Fibroblast of peridontal ligament (primary cell): ENCODE measurements around the gene GALNT18.

ENCODE experiments used
- DNase-seq: peaks from one replicate; pipeline ENCODE4 v3.0.0-alpha.2; 2010; ENCODE audit errors: extremely low read depth

Gene GALNT18

DNA sequence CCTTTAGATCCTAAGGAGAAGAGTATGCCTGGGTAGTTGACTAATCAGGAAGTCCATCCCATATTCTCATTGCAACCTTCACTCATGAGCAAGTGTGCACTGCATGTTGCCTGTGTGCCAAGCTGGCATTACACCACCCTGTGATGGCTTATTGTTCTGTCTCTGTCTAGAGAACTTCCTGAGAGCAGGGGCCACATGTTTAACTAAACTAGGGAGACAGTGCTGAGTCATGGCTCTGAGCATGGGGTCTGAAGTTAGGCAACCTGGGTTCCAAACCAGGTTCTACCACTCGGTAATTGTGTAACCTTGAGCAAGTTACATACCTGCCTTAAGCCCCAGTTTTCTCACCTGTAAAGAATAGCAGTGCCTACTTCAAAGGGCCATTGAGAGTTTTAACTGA lies 308.4 kb downstream of the GALNT18 start:
- no peak for DNase-seq

DNA sequence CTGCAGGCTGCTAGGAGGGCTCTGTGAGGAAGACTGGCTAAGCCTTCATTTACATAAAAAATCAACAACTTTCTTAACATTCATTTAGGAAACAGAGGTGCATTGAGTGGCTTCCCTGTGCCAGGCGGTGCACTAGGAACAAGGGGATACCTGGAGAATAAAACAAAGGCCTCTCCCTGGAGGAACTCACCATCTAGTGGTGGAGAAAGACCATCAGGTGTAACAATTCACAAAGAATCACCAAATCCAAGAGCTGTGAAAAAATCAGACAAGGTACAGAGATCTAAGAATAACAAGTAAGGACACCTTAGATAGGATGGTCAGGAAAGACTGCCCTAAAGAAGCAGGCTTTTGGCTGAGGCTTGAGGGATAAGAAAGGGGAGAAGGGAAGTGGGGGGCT lies 309.1 kb downstream of the GALNT18 start:
- no peak for DNase-seq

DNA sequence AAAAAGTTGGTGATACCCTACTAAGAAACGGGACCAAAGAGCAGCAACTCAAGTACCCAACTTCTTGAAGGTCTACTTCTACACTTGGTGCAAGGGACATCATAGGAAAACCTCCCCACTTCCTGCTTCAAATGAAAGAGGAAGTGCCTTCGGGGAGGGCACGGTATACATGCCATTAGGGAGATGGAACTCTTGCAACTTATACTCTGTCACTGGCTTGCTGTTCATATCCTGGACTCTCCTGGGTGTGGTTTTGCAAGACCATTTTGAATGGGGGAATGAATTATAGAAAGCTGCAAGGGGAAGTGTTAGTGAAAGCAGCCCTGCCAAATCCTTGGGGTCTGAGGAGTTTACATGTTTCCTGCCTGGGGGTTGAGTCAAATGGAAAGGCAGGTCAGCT lies 310.6 kb downstream of the GALNT18 start:
- no peak for DNase-seq

DNA sequence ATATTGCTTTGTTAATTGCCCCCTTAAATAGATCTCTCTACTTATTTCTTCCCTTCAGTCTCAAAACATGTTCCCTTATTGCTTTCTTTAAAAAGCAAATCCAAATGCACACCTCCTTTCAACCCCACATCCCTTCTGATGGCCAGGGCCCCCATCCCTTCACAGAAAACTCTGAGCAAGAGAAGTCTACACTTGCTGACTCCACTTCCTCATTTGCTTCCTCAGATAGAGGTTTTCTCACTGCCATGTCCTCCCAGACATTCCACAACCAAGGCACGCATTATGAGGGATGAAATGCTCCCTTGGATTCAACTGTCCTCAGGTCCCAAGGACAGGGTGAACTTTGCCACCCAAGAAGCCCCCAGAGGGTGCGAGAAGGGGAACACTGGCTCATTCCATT lies 311.9 kb downstream of the GALNT18 start:
- DNase-seq = no peak

DNA sequence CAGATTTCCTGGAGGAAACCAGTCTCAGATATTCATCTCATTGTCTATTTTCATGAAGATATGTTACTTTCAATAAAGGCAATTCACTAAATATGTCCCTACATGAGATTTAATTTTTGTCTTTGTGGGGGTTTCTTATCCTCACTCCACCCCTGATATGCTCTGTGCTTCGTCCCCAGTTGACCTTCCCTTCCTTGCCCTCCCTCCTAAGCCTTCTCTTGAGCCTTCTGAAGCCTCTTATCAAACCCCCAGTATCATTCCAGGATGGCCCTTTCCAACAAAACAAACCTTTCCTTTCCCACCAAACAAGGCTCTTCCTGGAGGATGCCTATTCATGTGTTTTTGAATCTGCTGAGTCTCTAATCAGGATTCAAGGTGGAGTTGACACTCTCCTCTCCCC lies 313.6 kb downstream of the GALNT18 start:
- no peak for DNase-seq

DNA sequence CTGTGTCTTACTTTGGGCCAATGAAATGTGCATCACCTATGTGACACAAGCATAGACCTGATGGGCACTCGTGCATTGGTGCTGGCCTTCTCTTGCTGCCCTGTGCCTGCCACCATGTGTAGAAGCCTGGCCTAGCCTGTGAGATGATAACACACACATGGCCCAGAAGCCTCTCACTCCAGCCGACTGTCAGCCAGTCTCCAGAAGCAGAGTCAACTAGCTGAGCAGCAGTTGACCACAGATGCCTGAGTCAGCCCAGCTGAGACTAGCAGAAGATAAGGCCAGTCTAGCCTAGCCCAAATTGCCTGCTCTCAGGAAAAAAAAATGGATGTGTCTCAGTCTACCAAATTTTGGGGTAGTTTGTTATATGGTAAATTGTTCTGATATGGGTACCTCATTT lies 314.9 kb downstream of the GALNT18 start:
- DNase-seq = no peak

DNA sequence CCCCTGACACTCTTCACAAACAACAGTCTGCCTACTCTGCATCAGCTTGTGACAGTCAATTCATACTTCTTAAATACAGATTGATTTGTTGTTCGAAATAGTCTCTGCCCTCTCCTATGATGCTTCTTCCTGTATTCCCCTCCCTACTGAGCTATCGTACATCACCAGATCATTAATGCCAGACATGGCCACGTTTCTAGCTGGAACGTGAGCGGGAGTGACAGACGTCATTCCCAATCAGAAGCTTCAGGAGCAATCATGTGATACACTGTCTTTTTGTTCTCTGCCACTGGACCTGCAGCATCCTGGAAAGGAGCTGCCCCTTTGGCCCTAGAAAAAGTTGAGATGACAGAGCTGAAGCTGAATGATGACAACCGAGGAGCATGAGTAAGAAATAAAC lies 317.3 kb downstream of the GALNT18 start:
- no peak for DNase-seq

DNA sequence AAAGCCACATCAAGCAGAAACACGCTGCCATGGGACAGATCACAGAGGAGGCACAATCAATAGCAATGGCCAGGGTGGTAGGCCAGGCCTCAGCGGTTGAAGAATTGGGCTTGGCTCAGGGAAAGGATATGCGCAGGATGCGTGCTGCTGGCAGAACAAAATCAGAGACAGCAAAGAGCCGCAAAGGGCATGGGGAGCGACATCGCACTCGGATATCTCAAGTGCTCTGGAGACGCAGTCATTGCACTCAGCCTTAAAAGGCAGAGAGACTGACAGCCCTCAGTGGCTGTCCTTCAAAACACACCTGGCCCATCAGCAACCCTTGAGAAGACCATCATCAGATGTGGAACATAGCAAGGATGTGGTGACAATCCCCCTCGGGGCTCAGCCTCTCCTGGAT lies 319.2 kb downstream of the GALNT18 start:
- no peak for DNase-seq

DNA sequence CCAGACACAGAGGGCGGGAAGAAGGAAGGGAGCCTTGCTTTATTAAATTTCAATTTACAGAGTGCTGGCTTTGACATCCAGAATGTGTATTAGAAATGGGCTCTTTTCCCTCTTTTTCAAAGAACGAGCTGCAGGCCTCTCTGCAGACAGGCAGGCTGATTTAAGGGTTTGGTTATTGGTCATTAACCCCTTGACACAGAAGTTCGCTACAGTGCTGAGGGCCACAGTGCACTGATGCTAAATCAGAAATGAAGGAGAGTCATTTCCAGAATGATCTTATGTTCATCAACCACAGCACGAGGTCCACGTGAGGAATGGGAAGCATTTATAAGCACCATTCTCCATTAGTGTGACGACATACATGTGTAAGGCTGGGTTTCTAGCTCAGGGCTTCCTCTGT lies 320.6 kb downstream of the GALNT18 start:
- no peak for DNase-seq

DNA sequence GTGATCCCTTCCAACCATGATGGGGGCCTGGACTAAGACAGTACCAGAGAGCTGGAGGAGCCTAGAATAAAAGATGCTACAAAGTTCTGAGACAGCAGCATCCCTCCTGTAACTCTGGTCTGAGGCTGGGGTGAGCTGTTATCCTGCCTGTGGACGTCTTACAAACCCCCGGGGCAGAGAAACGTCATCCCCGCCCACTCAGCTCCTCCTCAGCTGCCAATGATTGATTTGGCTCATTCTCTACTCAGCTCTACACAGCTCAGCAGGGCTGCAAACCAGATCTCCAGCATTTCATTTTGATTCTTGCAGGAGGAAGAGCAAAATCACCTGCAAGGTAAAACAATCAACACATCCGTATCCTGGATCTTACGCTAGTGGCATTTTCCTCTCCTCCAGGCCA lies 324.2 kb downstream of the GALNT18 start:
- no peak for DNase-seq

DNA sequence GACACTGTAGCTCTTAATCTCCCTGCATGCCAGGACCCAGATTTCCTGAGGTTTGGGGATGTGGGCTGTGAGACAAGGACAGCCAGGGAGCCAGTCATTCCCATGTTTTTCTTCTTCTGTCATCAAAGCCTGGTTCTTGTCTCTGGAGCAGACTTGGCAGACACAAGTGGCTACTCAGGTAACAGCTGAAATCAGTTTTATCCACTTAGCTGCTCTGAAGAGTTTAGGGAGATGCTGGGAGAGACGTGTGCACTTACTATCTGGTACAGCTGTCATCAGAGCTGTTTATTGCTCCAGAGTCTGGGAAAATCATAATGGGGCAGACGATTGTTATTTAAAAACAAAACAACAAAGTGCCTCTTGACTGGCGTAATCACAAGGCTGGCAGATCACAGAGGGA lies 325.4 kb downstream of the GALNT18 start:
- no peak for DNase-seq

DNA sequence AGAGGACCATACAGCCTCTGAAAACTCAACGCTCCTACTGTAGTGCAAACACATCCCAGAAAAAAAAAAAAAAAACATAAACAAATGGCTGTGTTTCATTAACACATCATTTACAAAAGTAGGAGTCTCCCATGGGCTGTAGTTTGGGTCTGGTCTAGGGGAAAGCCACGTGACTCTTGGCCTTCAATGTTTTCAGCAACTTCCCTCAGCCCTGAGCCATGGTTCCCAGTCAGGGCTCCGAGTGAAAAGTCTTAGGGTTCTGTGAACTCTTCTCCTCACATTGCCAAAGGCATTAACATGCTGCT lies 327.3 kb downstream of the GALNT18 start:
- DNase-seq = no peak

DNA sequence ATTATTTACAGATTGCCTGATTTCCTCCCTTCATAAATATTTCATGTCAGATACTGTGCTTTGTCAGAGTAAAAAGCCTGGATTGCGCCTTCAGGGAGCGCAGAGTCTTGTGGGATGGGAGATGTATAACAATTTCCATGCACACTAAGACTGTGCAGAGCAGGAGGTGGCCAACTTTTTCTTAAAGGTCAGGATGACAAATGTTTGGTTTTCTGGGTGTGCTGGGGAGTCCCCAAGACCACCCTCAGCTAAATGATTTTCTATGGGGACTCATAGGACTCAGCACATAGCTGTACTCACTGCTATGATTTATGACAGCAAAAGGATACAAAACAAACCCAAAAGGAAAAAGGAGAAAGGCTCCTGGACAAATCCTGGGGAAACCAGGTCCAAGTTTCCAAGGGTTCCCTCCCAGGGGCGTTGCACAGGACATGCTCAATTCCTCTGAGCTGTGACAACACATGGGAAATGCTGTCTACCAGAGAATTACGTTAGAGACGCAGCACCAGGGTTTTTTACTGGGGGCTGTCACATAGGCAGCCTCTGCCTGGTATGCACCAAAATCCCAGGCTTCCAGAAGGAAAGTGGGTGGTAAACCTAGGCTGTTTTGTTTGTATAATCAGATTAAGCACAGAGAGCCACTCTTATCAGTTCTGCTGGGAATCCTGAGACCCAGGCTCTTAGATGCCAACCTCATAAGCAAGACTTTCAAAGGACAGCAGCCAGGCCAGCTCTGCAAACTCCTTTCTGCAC lies 327.8 kb downstream of the GALNT18 start:
- no peak for DNase-seq

DNA sequence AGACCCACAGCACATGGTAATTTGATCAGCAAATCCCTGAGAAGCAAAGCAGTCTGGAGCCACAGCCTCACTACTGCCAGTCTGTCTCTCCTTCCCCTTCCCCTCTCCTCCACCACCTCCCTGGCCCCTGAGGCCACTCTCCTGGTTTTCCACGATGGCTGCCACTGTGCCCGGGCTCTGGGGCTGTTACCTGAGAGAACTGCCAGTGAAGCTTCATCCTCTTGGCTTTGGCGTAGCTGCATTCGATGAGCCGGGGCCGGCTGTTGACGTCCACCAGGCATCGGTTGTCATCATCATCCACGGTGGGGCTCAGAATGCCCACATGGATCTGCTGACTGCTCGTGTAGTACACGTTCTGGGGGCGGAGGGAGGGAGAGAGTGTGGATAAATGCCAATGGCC lies 329.0 kb downstream of the GALNT18 start:
- no peak for DNase-seq

DNA sequence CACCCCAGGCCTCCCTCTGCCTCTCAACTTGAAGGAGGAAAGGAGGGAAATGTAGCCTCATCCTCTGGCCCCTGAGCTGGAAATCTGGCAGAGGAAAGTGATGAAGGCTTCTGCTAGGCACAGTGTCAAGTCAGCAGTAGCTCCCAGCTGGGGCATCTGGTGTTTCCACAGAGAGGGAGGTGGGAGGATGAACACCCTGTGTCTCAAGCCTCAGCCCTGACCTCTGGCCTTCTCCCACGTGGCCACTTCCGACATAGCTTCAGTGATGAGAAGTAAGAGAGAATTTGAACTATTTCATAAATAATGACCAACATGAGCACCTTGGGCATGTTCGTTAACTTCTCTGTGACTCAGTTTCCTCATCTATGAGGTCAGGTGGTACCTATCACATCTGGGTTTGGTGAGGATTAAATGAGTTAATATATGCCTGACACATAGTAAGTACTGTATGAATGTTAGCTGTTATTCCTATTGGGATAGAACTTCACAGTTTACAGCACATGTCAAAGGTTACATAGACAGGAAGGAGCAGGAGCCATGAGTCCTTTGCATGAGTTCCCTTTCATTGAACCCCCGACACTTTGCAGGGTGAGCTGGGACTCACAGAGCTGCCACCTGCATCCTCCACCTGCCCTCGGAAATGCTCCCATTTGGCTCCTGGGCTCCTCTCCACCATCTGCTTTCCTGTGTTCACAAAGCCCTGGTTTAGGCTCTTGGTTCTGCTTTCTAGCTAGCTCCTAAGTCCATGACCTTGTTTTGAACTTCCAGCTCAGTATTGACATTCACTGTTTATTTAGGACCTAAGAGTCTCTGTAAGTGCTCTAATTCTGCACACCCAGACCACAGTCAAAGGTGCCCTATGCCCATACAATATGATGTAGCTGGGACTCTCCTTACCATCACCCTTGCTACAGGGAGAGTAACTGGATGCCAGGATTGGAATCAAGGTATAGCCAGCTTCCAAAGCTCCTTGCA lies 330.5 kb downstream of the GALNT18 start:
- DNase-seq = no peak

DNA sequence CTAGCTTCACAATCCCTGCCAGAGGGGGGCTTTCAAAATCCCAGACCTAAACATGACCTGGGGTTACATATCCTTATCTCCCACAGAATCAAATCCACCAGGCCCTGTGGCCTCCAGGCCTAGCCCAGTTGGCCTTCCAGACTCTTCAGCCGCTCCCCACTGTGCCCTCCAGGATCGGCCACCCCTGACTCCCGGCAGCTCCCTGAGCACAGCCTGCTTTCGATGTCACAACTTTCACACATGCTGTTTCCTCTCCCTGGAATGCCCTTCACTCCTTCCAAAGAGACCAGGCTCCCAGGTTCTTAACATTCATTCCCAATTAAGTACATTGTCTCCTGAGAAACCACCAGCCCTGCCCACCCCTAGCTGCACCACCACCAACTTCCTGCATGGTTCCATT lies 331.5 kb downstream of the GALNT18 start:
- no peak for DNase-seq

DNA sequence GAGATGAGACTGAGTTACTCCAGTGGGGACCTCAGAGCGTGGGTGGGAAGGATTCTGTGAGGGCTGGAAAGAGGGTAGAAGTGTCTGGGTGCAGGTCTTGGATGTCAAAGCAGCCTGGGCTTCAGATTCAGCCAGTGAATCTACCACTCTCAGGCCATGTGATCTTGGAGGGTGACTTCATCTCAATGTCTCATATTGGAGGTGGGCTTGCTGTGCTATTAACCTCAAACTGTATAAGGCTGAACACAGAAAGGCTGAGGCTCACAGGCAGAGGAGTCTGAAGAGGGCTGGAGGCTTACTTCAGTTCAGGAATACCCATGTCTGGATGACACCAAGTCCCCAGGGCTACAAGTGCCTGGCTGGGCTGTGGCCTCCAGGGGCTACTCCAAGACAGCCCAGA lies 332.1 kb downstream of the GALNT18 start:
- DNase-seq = no peak

DNA sequence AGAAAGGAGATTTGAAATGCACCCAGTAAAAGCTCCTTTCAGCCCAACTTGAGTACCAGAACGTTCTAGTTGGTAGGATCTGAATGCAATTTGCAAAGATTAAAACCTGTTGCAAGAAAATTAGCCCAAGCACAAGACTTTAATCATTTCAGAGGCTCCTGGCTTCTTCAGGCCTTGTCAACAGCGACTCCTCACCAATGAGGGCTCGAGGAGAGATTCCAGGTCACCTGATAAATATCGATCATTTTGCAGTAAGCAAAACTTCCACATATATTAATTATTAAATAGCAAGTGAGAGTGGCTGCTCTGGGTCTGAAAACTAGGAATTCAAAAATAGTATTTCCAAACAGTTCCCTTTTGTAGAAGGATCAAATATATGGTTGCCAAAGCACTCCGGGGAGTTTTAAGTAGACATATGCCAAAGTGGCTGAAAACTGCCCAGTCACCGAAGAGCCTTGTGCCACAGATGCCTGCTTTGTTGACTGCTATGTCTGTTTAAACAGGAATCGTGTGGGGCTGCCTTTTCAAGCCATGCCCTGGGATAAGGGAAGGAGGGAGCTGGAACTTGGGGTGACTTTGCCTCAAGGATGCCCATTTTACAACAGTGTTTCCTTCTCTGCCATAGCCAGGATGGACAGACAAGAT lies 332.7 kb downstream of the GALNT18 start:
- no peak for DNase-seq

DNA sequence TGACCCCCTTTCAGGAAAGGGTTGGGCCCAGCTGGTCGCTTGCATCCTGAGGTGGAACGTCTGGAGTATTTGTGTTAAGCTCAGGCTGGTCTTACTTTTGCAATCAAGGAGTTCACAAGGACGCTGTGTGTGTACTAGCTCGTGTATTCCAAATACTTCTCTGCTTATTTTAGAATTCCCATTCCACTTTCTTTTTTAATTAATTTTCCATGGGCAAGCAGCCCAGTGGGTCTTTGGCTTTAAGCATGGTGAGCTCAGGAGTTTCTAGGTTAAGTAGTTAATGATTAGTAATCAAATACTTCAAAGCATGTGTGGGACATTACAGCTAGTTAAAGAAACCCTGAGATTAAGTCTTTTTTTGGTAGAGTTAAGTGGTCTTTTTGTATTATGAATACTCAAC lies 337.3 kb downstream of the GALNT18 start:
- no peak for DNase-seq

DNA sequence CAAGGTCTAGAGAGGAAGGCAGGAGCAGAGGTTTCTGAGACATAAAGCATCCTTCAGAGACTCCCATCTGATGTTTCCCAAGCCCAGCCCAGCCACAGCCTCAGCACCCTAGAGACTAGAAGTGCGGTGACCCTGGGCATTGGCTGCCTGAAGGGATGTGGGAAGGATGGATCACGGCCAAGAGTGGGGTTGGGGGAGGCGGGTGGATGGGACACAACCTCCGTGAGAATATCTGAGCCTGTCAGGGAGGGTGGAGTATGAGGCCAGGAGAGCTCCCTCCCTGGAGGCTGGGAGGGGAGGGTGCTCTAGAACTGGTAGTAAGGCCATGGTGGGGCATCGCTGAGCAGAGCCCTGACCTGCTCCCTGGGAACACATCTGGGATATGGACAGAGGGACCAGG lies 340.2 kb downstream of the GALNT18 start:
- no peak for DNase-seq

DNA sequence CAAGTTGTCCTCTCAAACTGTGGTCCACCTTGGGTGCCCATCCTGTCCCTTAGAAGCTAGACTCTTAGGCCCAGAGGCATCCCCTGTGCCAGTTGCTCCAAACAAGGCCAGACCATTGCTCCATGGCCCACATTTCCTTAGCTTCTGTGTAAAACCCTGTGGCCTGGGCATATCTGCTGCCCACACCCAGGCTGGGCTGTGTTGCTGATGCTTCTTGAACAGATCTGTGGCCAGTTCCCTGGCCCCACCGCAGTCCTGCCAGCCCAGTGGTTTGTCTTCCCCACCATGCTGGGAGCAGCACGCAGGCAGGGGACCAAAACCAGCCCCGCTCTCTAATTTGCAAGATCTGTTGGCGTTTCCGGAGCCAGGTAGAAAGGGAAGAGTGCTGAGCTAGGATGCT lies 341.0 kb downstream of the GALNT18 start:
- DNase-seq = no peak

DNA sequence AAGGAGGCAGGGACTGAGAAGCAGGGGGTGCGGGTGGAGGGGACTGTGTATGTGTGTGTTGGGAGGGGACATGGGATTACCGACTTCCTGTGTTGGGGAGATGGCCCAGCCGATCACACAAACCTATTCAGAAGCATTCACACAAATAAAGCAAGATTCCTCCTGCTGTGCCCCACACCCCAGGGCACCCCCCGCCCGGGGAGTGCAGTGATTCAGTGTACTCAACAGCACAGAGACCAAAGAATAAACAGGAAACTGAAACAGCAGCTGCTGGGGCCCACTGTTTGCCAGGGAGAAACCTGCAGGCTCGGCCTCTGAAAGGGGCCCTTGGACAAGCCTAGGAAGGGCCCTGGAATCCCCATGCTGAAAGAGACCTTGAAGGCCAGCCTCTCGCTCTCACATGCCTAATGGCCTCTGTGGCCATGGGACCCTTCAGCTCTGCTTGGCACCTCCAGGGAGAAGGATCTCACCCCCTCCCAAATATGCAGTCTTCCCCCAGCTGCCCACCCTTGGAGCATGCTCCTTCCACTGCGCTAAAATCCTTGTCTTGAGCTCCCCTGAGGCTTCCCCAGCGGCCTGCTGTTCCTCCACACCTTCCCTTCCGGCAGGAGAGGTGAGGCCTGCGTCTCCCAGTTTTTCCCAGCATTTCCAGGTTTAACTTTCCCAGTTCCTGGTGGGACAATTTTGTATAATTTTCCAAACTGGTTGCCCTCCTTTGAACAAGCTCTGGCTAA lies 341.7 kb downstream of the GALNT18 start:
- no peak for DNase-seq
